ENCODE results near the gene SLC7A11.
"Not testable (repeated sequence)": the region's sequence is repeated elsewhere in the genome, so short reads cannot be mapped to it uniquely, and the experiment has no call there.

SLC7A11 gene

GRCh38 chr4:138218976-138219375, 23.2 kb downstream of the SLC7A11 start:
- no peak for ATAC-seq (ENCODE audit: low read depth)
- peaks cover 20% of the 10 kb centered on the region for H3K4me1 ChIP-seq (ENCODE audit: insufficient read depth, poor library complexity, severe bottlenecking)
- DNase-seq (ENCODE audit: low spot score), result no peak
- no peaks in the 10 kb centered on the region for H3K27me3 ChIP-seq (ENCODE audit: insufficient read depth, poor library complexity, severe bottlenecking)
- no peaks in the 10 kb centered on the region for H3K9me3 ChIP-seq (ENCODE audit: severe bottlenecking)
- H3K27ac ChIP-seq (ENCODE audit: poor library complexity, severe bottlenecking), result no peak overlapping the region
- H3K36me3 ChIP-seq (ENCODE audit: low read depth), result peaks cover 91% of the 10 kb centered on the region
- no peak for TF ChIP-seq CTCF (IDR thresholded peaks at IDR 0.05; ENCODE audit: poor library complexity, severe bottlenecking)
- H3K4me3 ChIP-seq (ENCODE audit: severe bottlenecking), result no peak overlapping the region

GRCh38 chr4:138217567-138217966, 24.6 kb downstream of the SLC7A11 start:
- Histone ChIP-seq H3K4me3 (ENCODE audit: severe bottlenecking) (no peak overlapping the region), H3K36me3 (ENCODE audit: low read depth) (peaks cover 91% of the 10 kb centered on the region), H3K27me3 (ENCODE audit: insufficient read depth, poor library complexity, severe bottlenecking) (no peaks in the 10 kb centered on the region), H3K9me3 (ENCODE audit: severe bottlenecking) (no peaks in the 10 kb centered on the region), H3K4me1 (ENCODE audit: insufficient read depth, poor library complexity, severe bottlenecking) (peaks cover 11% of the 10 kb centered on the region), H3K27ac (ENCODE audit: poor library complexity, severe bottlenecking) (no peak overlapping the region)
- ATAC-seq (ENCODE audit: low read depth) (no peak), DNase-seq (ENCODE audit: low spot score) (no peak)
- TF ChIP-seq CTCF (IDR thresholded peaks at IDR 0.05; ENCODE audit: poor library complexity, severe bottlenecking), result no peak

GRCh38 chr4:138216272-138216867, 25.8 kb downstream of the SLC7A11 start:
- Histone ChIP-seq H3K27me3 (ENCODE audit: insufficient read depth, poor library complexity, severe bottlenecking) (no peaks in the 10 kb centered on the region), H3K9me3 (ENCODE audit: severe bottlenecking) (no peaks in the 10 kb centered on the region), H3K36me3 (ENCODE audit: low read depth) (peaks cover 94% of the 10 kb centered on the region), H3K4me1 (ENCODE audit: insufficient read depth, poor library complexity, severe bottlenecking) (no peaks in the 10 kb centered on the region), H3K4me3 (ENCODE audit: severe bottlenecking) (no peak overlapping the region), H3K27ac (ENCODE audit: poor library complexity, severe bottlenecking) (no peak overlapping the region)
- TF ChIP-seq CTCF (IDR thresholded peaks at IDR 0.05; ENCODE audit: poor library complexity, severe bottlenecking), result no peak
- DNase-seq (ENCODE audit: low spot score), result no peak
- no peak for ATAC-seq (ENCODE audit: low read depth)

- H3K4me3 ChIP-seq (ENCODE audit: severe bottlenecking); ATAC-seq (ENCODE audit: low read depth); H3K27ac ChIP-seq (ENCODE audit: poor library complexity, severe bottlenecking); DNase-seq (ENCODE audit: low spot score); H3K27me3 ChIP-seq (ENCODE audit: insufficient read depth, poor library complexity, severe bottlenecking); H3K9me3 ChIP-seq (ENCODE audit: severe bottlenecking): not testable (repeated sequence)
- H3K4me1 ChIP-seq (ENCODE audit: insufficient read depth, poor library complexity, severe bottlenecking), result peaks cover 18% of the 10 kb centered on the region
- H3K36me3 ChIP-seq (ENCODE audit: low read depth), result peaks cover 84% of the 10 kb centered on the region
Observed at GRCh38 chr4:138210576-138210975, 31.6 kb downstream of the SLC7A11 start.

GRCh38 chr4:138209094-138209493, 33.1 kb downstream of the SLC7A11 start:
- no peak for TF ChIP-seq CTCF (IDR thresholded peaks at IDR 0.05; ENCODE audit: poor library complexity, severe bottlenecking)
- Histone ChIP-seq H3K4me1 (ENCODE audit: insufficient read depth, poor library complexity, severe bottlenecking) (peaks cover 18% of the 10 kb centered on the region), H3K4me3 (ENCODE audit: severe bottlenecking) (no peak overlapping the region), H3K36me3 (ENCODE audit: low read depth) (peaks cover 81% of the 10 kb centered on the region), H3K27ac (ENCODE audit: poor library complexity, severe bottlenecking) (peak overlapping the region; percentile 26), H3K9me3 (ENCODE audit: severe bottlenecking) (no peaks in the 10 kb centered on the region), H3K27me3 (ENCODE audit: insufficient read depth, poor library complexity, severe bottlenecking) (no peaks in the 10 kb centered on the region)
- DNase-seq (ENCODE audit: low spot score) (no peak), ATAC-seq (ENCODE audit: low read depth) (peak; percentile 78)
